Upper lobe of left lung (tissue), 4 donors: ENCODE measurements around the gene KLHL24.

Source experiments
- POLR2AphosphoS5 ChIP-seq, 2 donors: sonication (generic); formaldehyde crosslinking; IDR thresholded peaks; one replicate each; pipeline ENCODE4 v1.5.1; 2017; ENCODE audit warnings: antibody characterized with exemption in 2 of 2
- TF ChIP-seq, protein P1 (sequence below), 6 experiments: fragments of 450-650 bp in 4 of 6; fragments of 200-600 bp in 2 of 6; sonication (generic) in 2 of 6; IDR thresholded peaks; one replicate each; pipeline ENCODE4 v1.5.1; 2016 to 2019; ENCODE audit warnings: antibody characterized with exemption in 6 of 6

DNA sequence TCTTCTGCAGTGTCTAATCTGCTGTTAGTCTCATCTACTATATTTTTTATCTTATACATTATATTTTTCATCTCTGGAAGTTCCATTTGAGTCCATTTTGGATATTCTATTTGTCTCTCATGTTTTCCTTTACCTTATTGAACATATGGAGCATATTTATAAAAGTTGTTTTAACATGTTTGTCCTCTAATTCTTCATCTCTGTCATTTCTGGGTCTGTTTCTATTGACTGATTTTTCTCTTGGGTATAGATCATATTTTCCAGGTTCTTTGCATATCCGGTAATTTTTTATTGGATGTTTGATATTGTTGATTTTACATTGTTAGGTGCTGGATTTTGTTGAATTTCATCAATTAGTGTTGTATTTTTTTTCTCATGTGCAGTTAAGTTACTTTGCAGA lies 37.5 kb upstream of the KLHL24 start:
- TF ChIP-seq, protein P1, sequence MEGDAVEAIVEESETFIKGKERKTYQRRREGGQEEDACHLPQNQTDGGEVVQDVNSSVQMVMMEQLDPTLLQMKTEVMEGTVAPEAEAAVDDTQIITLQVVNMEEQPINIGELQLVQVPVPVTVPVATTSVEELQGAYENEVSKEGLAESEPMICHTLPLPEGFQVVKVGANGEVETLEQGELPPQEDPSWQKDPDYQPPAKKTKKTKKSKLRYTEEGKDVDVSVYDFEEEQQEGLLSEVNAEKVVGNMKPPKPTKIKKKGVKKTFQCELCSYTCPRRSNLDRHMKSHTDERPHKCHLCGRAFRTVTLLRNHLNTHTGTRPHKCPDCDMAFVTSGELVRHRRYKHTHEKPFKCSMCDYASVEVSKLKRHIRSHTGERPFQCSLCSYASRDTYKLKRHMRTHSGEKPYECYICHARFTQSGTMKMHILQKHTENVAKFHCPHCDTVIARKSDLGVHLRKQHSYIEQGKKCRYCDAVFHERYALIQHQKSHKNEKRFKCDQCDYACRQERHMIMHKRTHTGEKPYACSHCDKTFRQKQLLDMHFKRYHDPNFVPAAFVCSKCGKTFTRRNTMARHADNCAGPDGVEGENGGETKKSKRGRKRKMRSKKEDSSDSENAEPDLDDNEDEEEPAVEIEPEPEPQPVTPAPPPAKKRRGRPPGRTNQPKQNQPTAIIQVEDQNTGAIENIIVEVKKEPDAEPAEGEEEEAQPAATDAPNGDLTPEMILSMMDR (IDR thresholded peaks at IDR 0.05) = no peak
- no peak for TF ChIP-seq POLR2AphosphoS5 (IDR thresholded peaks at IDR 0.05)
